Brain microvascular endothelial cell (primary cell): Measurements from ENCODE around the gene ARL4C.

Experiments
- DNase-seq: peaks from one replicate; pipeline ENCODE4 v3.0.0-alpha.2; 2020
- H3K27ac ChIP-seq: fragments of 250-450 bp; sonication (Bioruptor Pico); 2 replicates; pipeline ENCODE4 v1.5.1; 2020; ENCODE audit warnings: mild to moderate bottlenecking, moderate library complexity
- H3K27me3 ChIP-seq: fragments of 250-450 bp; sonication (Bioruptor Pico); replicated peaks from 2 replicates; pipeline ENCODE4 v1.5.1; 2020; ENCODE audit warnings: mild to moderate bottlenecking
- H3K36me3 ChIP-seq: fragments of 250-450 bp; sonication (Bioruptor Pico); replicated peaks from 2 replicates; pipeline ENCODE4 v1.5.1; 2020; ENCODE audit warnings: mild to moderate bottlenecking
- H3K4me3 ChIP-seq: 2 replicates; pipeline ENCODE4 v1.5.1; 2011; ENCODE audit warnings: low read depth, mild to moderate bottlenecking, control low read depth, low read length, moderate library complexity
- in situ Hi-C: cut with HindIII; loops from 2 replicates; pipeline ENCODE4 v1.10.0; 2017; ENCODE audit warnings: low sequenced_read_pairs, low pct_ligation_motif_present
- TF ChIP-seq, protein P1 (sequence below): IDR thresholded peaks from 2 replicates; pipeline ENCODE4 v1.5.1; 2011; ENCODE audit warnings: low read depth, mild to moderate bottlenecking, moderate library complexity, low read length, control low read depth, inconsistent platforms; ENCODE audit errors: missing control alignments

Gene ARL4C

DNA sequence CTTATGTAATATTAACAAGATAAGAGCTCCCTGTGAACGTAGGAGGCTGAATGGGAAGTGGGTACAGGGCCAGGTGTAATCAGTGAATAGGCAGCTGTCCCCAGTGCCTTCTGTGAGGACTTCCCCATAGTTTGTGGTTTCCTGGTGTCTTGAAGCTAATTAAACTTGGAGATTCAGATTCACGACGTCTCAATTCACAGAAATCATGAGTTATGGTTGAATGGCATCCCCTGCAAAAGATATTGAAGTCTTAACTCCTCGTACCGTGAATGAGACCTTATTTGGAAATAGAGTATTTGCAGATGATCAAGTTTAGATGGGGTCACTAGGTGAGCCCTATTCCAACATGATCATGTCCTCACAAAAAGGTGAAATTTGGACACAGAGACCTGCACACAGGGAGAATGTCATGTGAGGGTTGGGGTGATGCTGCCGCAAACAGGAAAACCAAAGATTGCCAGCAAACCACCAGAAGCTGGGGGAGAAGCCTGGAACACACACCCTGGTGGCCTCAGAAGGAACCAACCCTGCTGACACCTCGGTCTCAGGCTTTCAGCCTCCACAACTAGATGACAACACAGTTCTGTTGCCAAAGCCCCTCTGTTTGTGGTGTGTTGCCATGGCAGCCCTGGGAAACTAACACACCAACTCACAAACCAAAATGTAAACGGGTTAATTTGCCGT, 13.2 kb downstream of the ARL4C start:
- Histone ChIP-seq H3K4me3 (no peak overlapping the region), H3K27me3 (no peaks in the 10 kb centered on the region), H3K36me3 (no peaks in the 10 kb centered on the region), H3K27ac (no peak overlapping the region)
- in situ Hi-C loops: no loop called here
- TF ChIP-seq, protein P1, sequence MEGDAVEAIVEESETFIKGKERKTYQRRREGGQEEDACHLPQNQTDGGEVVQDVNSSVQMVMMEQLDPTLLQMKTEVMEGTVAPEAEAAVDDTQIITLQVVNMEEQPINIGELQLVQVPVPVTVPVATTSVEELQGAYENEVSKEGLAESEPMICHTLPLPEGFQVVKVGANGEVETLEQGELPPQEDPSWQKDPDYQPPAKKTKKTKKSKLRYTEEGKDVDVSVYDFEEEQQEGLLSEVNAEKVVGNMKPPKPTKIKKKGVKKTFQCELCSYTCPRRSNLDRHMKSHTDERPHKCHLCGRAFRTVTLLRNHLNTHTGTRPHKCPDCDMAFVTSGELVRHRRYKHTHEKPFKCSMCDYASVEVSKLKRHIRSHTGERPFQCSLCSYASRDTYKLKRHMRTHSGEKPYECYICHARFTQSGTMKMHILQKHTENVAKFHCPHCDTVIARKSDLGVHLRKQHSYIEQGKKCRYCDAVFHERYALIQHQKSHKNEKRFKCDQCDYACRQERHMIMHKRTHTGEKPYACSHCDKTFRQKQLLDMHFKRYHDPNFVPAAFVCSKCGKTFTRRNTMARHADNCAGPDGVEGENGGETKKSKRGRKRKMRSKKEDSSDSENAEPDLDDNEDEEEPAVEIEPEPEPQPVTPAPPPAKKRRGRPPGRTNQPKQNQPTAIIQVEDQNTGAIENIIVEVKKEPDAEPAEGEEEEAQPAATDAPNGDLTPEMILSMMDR: peak; percentile 55
- peak; percentile 11 for DNase-seq

DNA sequence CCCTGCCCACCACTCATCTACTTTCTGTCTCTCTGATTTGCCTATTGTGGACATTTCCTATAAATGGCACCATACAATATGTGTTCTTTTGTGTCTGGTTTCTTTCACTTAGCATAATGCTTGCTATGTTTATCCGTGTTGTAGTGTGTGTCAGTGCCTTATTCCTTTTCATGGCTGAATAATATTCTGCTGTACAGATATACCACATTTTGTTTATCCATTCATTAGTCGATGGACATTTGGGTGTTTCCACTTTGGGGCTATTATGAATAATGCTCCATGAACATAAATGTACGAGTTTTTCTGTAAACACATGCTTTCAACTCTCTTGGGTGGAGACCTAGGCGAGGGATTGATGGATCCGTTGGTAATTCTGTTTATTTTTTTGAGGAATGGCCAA, 15.6 kb downstream of the ARL4C start:
- Histone ChIP-seq H3K27me3 (no peaks in the 10 kb centered on the region), H3K36me3 (no peaks in the 10 kb centered on the region), H3K4me3 (no peak overlapping the region), H3K27ac (no peak overlapping the region)
- in situ Hi-C loops: no loop called here
- DNase-seq: no peak
- TF ChIP-seq, protein P1: no peak

DNA sequence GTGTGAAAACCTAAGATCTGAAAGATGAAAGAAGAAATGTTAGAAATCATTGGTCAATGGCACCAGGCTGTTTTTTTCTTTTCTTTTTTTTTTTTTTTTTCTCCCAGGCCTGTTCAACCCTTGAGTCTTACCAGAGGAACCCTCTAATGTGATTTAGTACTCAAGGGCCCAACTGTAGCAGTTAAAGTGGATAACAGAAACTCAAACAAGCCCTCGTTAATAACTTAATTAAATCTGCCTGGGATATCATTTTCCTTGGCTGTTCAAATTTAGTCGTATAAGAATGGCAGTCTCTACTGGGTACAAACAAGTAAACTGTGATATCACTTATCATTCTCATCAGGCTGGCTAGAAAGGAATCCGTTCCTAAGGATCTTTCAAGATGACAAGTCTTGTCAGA, 16.5 kb downstream of the ARL4C start:
- in situ Hi-C loops: no loop called here
- H3K4me3 ChIP-seq: no peak overlapping the region
- DNase-seq: no peak
- H3K27me3 ChIP-seq: no peaks in the 10 kb centered on the region
- TF ChIP-seq, protein P1: no peak
- no peaks in the 10 kb centered on the region for H3K36me3 ChIP-seq
- H3K27ac ChIP-seq: no peak overlapping the region

DNA sequence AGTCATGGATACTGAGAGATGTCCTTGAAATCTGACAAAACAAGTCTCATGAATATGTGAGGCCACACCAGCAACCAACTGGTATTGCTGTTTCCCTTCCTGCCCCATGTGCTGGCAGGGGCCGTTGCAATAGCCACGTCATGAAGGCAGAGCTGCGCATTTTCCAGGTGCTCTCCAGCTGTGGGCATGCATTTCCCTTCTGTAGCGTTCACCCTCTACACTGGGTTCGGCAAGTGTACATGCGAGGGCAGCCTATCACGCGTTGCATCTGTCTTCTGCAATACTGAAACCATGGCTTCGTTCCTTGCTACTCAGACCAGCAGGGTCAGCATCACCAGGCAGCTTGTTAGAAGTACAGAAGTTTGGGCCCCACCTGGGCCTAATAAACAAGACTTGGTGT, 17.4 kb downstream of the ARL4C start:
- no peak overlapping the region for H3K4me3 ChIP-seq

DNA sequence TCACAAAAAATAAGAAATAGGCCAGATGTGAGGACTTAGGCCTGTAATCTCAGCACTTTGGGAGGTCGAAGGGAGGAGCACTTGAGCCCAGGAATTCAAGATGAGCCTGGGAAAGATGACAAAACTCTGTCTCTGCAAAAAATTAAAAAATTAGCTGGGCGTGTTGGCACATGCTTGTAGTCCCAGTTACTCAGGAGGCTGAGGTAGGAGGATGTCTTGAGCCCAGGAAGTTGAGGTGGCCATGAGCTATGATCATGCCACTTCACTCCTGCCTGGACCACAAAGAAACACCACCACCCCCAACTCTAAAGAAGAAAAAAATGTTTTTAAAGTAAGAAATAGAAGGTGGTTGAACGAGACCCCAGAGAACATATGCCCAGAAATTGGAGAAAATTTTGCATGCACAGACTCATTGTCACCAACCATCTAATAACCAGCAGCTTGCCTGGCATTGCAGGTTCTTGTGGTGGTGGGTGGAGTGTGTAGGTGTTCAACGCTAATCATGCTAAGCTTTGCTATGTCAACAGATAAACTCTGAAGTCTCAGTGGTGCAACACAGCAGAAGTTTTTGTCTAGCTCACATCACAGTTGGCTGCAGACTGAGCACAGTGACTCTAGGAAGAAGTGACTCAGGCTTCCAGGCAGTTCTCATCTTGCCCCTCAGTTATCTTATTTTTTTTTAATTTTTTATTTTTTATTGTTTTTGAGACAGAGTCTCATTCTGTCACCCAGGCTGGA, 18.6 kb downstream of the ARL4C start:
- in situ Hi-C loops: no loop called here
- no peaks in the 10 kb centered on the region for H3K36me3 ChIP-seq

More for the DNA sequence above, 17.4 kb downstream of the ARL4C start:
- TF ChIP-seq, protein P1: no peak
- Histone ChIP-seq H3K27ac (no peak overlapping the region), H3K27me3 (no peaks in the 10 kb centered on the region), H3K36me3 (no peaks in the 10 kb centered on the region)
- in situ Hi-C loops: no loop called here
- DNase-seq: no peak

More for the DNA sequence above, 18.6 kb downstream of the ARL4C start:
- TF ChIP-seq, protein P1: no peak
- H3K4me3 ChIP-seq: no peak overlapping the region
- no peak overlapping the region for H3K27ac ChIP-seq
- DNase-seq: no peak
- H3K27me3 ChIP-seq: no peaks in the 10 kb centered on the region
